Keratinocyte (primary cell): ENCODE results near the gene NRXN2. TPM values are rescaled to one million over a fixed set of nuclear protein-coding genes. Genes with fewer than 3 reads are reported as not detected.

Experiments
- DNase-seq: peaks from one replicate; pipeline ENCODE4 v3.0.0-alpha.2; 2011; ENCODE audit warnings: low read depth, missing footprints, low spot score
- FAIRE-seq: peaks from 2 replicates; lab custom pipeline; 2011; peaks lifted over from hg19 to GRCh38; lab: Jason Lieb, UNC
- H2AFZ ChIP-seq: 2 replicates; pipeline ENCODE4 v1.6.0; 2012; ENCODE audit warnings: low read length, control low read depth, inconsistent platforms; ENCODE audit not compliant: control insufficient read depth
- H3K27ac ChIP-seq: 2 replicates; pipeline ENCODE4 v1.5.1; 2011; ENCODE audit warnings: low read length; ENCODE audit not compliant: control insufficient read depth, insufficient read depth
- H3K27me3 ChIP-seq: 3 replicates; pipeline ENCODE4 v1.6.0; 2011; ENCODE audit warnings: low read length; ENCODE audit not compliant: control insufficient read depth, insufficient read depth; ENCODE audit errors: extremely low read depth
- H3K36me3 ChIP-seq, 2 experiments: 2 replicates in 1 of 2; 3 replicates in 1 of 2; pipeline ENCODE4 v1.5.1; 2011; ENCODE audit warnings: low read length in 2 of 2, mild to moderate bottlenecking in 1 of 2; ENCODE audit not compliant: control insufficient read depth in 2 of 2, insufficient read depth in 2 of 2; ENCODE audit errors: extremely low read depth in 1 of 2
- H3K4me1 ChIP-seq: 3 replicates; pipeline ENCODE4 v1.5.1; 2011; ENCODE audit warnings: low read length; ENCODE audit not compliant: control insufficient read depth, insufficient read depth; ENCODE audit errors: extremely low read depth
- H3K4me2 ChIP-seq: 3 replicates; pipeline ENCODE4 v1.6.0; 2011; ENCODE audit warnings: low read depth, low read length; ENCODE audit not compliant: control insufficient read depth, insufficient read depth; ENCODE audit errors: extremely low read depth
- H3K4me3 ChIP-seq, 3 experiments: fragments of 200-600 bp in 1 of 3; sonication (generic) in 1 of 3; 2 replicates in 2 of 3; 3 replicates in 1 of 3; pipeline ENCODE4 v1.5.1; 2011 to 2016; ENCODE audit warnings: low read length in 3 of 3, mild to moderate bottlenecking in 3 of 3, control low read depth in 2 of 3, inconsistent platforms in 1 of 3, low read depth in 1 of 3, mixed read lengths in 1 of 3, mixed run types in 1 of 3, moderate library complexity in 1 of 3; ENCODE audit not compliant: control insufficient read depth in 2 of 3, insufficient read depth in 2 of 3; ENCODE audit errors: extremely low read depth in 1 of 3
- H3K79me2 ChIP-seq: 2 replicates; pipeline ENCODE4 v1.6.0; 2012; ENCODE audit warnings: low read length; ENCODE audit not compliant: control insufficient read depth, insufficient read depth
- H3K9ac ChIP-seq: 3 replicates; pipeline ENCODE4 v1.6.0; 2011; ENCODE audit warnings: low read length; ENCODE audit not compliant: control insufficient read depth, insufficient read depth; ENCODE audit errors: extremely low read depth
- H3K9me1 ChIP-seq: 3 replicates; pipeline ENCODE4 v1.6.0; 2011; ENCODE audit warnings: low read length; ENCODE audit not compliant: control insufficient read depth, insufficient read depth; ENCODE audit errors: extremely low read depth
- H3K9me3 ChIP-seq: 2 replicates; pipeline ENCODE4 v1.5.1; 2012; ENCODE audit warnings: low read depth, low read length; ENCODE audit not compliant: control insufficient read depth
- H4K20me1 ChIP-seq: 3 replicates; pipeline ENCODE4 v1.6.0; 2011; ENCODE audit warnings: low read length; ENCODE audit not compliant: control insufficient read depth, insufficient read depth; ENCODE audit errors: extremely low read depth
- EZH2 ChIP-seq: IDR thresholded peaks from one replicate; pipeline ENCODE4 v1.6.1; 2012; ENCODE audit warnings: inconsistent platforms, mild to moderate bottlenecking, low read length, moderate library complexity
- dilution Hi-C: fragments of 300-500 bp; cut with MboI; formaldehyde crosslinking; loops from one replicate; pipeline ENCODE4 v1.7.0; 2020; ENCODE audit warnings: low sequenced_read_pairs; ENCODE audit not compliant: extremely low pct_ligation_motif_present
- polyA plus RNA-seq, 5 experiments: library from polyadenylated mRNA; depleted of rRNA in 3 of 5; stranded (reverse) in 3 of 5; stranded (forward) in 1 of 5; unstranded in 1 of 5; fragments of >200 nt; gene quantifications; 1 replicate in 1 of 5; 2 replicates in 3 of 5; 3 replicates in 1 of 5; pipeline versions ENCODE4 v1.2.1 to v1.2.3, GENCODE V29; 2011 to 2012; ENCODE audit warnings: missing spikeins in 2 of 5, low read depth in 1 of 5, low replicate concordance in 1 of 5
- TF ChIP-seq, protein P1 (sequence below), 3 experiments: IDR thresholded peaks in 1 of 3; conservative IDR thresholded peaks in 1 of 3; optimal IDR thresholded peaks in 1 of 3; 2 replicates in 2 of 3; 3 replicates in 1 of 3; pipeline versions ENCODE3 to v1.5.1; 2011; ENCODE audit warnings: low read length in 3 of 3, mild to moderate bottlenecking in 3 of 3, moderate library complexity in 2 of 3, control low read depth in 1 of 3, inconsistent platforms in 1 of 3; ENCODE audit not compliant: insufficient read depth in 2 of 3; ENCODE audit errors: extremely low read depth in 1 of 3

Gene NRXN2
- polyA plus RNA-seq, 1 donor (not counting 4 experiments of a cell fraction or from before 2014, with no cell fraction given): not detected

DNA sequence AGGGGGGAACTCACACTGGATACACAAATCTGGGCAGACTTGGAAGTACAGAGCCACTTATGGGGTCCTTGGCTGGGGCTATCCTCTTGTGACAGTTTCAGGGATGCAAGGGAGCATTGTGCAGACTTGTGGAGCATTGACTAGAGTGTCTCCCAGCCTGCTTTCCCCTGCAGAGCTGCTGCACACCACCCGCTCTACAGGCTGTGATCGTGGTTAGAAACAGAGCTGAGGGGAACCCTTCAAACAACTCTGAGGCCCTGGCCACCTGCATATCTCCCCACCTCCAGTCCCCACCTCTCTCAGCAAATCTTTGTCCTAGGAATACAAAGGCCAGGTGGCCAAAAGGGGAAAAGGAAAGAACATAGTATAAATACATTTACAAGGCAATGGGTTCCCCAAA is 64.7 kb downstream of the NRXN2 start:
- no peaks in the 10 kb centered on the region for H3K79me2 ChIP-seq
- H3K4me2 ChIP-seq: no peak overlapping the region
- dilution Hi-C loops: no loop called here
- H2AFZ ChIP-seq: no peak overlapping the region
- H3K27me3 ChIP-seq: no peaks in the 10 kb centered on the region
- no peak overlapping the region for H3K4me3 ChIP-seq
- peaks cover 15% of the 10 kb centered on the region for H3K4me1 ChIP-seq
- no peak overlapping the region for H3K9ac ChIP-seq
- H3K9me1 ChIP-seq: no peaks in the 10 kb centered on the region
- DNase-seq (no peak), FAIRE-seq (no peak)
- no peak overlapping the region for H3K27ac ChIP-seq
- H4K20me1 ChIP-seq: no peaks in the 10 kb centered on the region
- no peaks in the 10 kb centered on the region for H3K36me3 ChIP-seq
- H3K9me3 ChIP-seq: no peaks in the 10 kb centered on the region
- TF ChIP-seq, protein P1, sequence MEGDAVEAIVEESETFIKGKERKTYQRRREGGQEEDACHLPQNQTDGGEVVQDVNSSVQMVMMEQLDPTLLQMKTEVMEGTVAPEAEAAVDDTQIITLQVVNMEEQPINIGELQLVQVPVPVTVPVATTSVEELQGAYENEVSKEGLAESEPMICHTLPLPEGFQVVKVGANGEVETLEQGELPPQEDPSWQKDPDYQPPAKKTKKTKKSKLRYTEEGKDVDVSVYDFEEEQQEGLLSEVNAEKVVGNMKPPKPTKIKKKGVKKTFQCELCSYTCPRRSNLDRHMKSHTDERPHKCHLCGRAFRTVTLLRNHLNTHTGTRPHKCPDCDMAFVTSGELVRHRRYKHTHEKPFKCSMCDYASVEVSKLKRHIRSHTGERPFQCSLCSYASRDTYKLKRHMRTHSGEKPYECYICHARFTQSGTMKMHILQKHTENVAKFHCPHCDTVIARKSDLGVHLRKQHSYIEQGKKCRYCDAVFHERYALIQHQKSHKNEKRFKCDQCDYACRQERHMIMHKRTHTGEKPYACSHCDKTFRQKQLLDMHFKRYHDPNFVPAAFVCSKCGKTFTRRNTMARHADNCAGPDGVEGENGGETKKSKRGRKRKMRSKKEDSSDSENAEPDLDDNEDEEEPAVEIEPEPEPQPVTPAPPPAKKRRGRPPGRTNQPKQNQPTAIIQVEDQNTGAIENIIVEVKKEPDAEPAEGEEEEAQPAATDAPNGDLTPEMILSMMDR (optimal IDR thresholded peaks at IDR 0.05 in 1 of 3, IDR thresholded peaks at IDR 0.05 in 1 of 3, conservative IDR thresholded peaks at IDR 0.05 in 1 of 3; ENCODE audit: extremely low read depth in 1 of 3, insufficient read depth in 2 of 3, low read length in 3 of 3): no peak
- no peak for TF ChIP-seq EZH2

GRCh38 chr11:64656862-64657261 is 66.1 kb downstream of the NRXN2 start:
- FAIRE-seq (no peak), DNase-seq (no peak)
- Histone ChIP-seq H3K79me2 (no peaks in the 10 kb centered on the region), H2AFZ (no peak overlapping the region), H3K4me1 (peaks cover 15% of the 10 kb centered on the region), H3K4me3 (no peak overlapping the region), H3K4me2 (no peak overlapping the region), H4K20me1 (no peaks in the 10 kb centered on the region), H3K9me3 (no peaks in the 10 kb centered on the region), H3K36me3 (no peaks in the 10 kb centered on the region), H3K27me3 (no peaks in the 10 kb centered on the region), H3K9me1 (no peaks in the 10 kb centered on the region), H3K27ac (no peak overlapping the region), H3K9ac (no peak overlapping the region)
- TF ChIP-seq EZH2: no peak
- TF ChIP-seq, protein P1 (optimal IDR thresholded peaks at IDR 0.05 in 1 of 3, IDR thresholded peaks at IDR 0.05 in 1 of 3, conservative IDR thresholded peaks at IDR 0.05 in 1 of 3; ENCODE audit: extremely low read depth in 1 of 3, insufficient read depth in 2 of 3, low read length in 3 of 3): no peak
- dilution Hi-C loops: no loop called here
